HepG2 (cell line): ENCODE data around the gene TTPAL. TPM values are rescaled to one million over a fixed set of nuclear protein-coding genes. Genes with fewer than 3 reads are reported as not detected.

ENCODE experiments used
- ARHGAP35 ChIP-seq: sonication (generic); formaldehyde crosslinking; IDR thresholded peaks from 2 replicates; pipeline ENCODE4 v1.9.0; 2022; ENCODE audit warnings: mild to moderate bottlenecking, inconsistent platforms, moderate library complexity, missing genetic modification reagents, borderline replicate concordance
- GTF3A ChIP-seq: sonication (generic); formaldehyde crosslinking; conservative IDR thresholded peaks from 2 replicates; pipeline ENCODE4 v1.4.0; 2020; ENCODE audit warnings: mild to moderate bottlenecking, missing genetic modification reagents
- MED13 ChIP-seq: sonication (generic); formaldehyde crosslinking; IDR thresholded peaks from 2 replicates; pipeline ENCODE4 v1.5.0; 2020; ENCODE audit warnings: missing genetic modification reagents
- MLLT10 ChIP-seq: sonication (generic); formaldehyde crosslinking; IDR thresholded peaks from 2 replicates; pipeline ENCODE4 v1.4.0; 2020; ENCODE audit warnings: missing genetic modification reagents
- NFYC ChIP-seq: IDR thresholded peaks from 2 replicates; pipeline ENCODE4 v1.6.1; 2016; ENCODE audit warnings: missing genetic modification reagents, missing compliant biosample characterization
- PLRG1 ChIP-seq: fragments of 450-650 bp; conservative IDR thresholded peaks from 2 replicates; pipeline ENCODE4 v1.6.1; 2016
- SRF ChIP-seq: IDR thresholded peaks from 2 replicates; pipeline ENCODE4 v1.6.1; 2011; ENCODE audit warnings: mild to moderate bottlenecking, low read depth, low read length, moderate library complexity
- TBL1XR1 ChIP-seq: fragments of 150-350 bp; IDR thresholded peaks from 2 replicates; pipeline ENCODE4 v1.6.1; 2014; ENCODE audit warnings: borderline replicate concordance, low read length; ENCODE audit not compliant: partially characterized antibody
- ZC3H13 ChIP-seq: sonication (generic); formaldehyde crosslinking; IDR thresholded peaks from 2 replicates; pipeline ENCODE4 v1.8.1; 2023; ENCODE audit warnings: mild to moderate bottlenecking, missing genetic modification reagents, moderate library complexity
- ZNF335 ChIP-seq: sonication (generic); formaldehyde crosslinking; IDR thresholded peaks from 2 replicates; pipeline ENCODE4 v1.4.0; 2020; ENCODE audit warnings: missing genetic modification reagents
- ZNF775 ChIP-seq: sonication (generic); formaldehyde crosslinking; IDR thresholded peaks from 2 replicates; pipeline ENCODE4 v1.4.0; 2020; ENCODE audit warnings: missing genetic modification reagents, mild to moderate bottlenecking, moderate library complexity, borderline replicate concordance
- polyA plus RNA-seq, 8 experiments: library from polyadenylated mRNA; depleted of rRNA in 3 of 8; stranded (reverse) in 7 of 8; unstranded in 1 of 8; fragments of >200 nt; fragmentation: Illumina TruSeq in 4 of 8; extraction: Trizol in 4 of 8; gene quantifications; 2 replicates each; pipeline versions ENCODE4 v1.2.1 to v1.2.3, GENCODE V29; 2011 to 2016; ENCODE audit warnings: low read depth in 4 of 8, missing spikeins in 1 of 8, mixed read lengths in 1 of 8; ENCODE audit not compliant: insufficient read depth in 1 of 8
- total RNA-seq, 5 experiments: library from RNA; depleted of rRNA; stranded (reverse); fragments of >200 nt; fragmentation: Illumina TruSeq; extraction: Trizol; gene quantifications; 2 replicates each; pipeline ENCODE4 v1.2.3, GENCODE V29; 2016; ENCODE audit warnings: low read depth in 1 of 5
- TF ChIP-seq, protein P1 (sequence below): sonication (generic); formaldehyde crosslinking; conservative IDR thresholded peaks from 2 replicates; pipeline ENCODE4 v1.4.0; 2020; ENCODE audit warnings: missing genetic modification reagents
- TF ChIP-seq, protein P2 (sequence below), 2 experiments: fragments of 450-650 bp in 1 of 2; sonication (generic) in 1 of 2; formaldehyde crosslinking; IDR thresholded peaks; 2 replicates each; pipeline versions ENCODE4 v1.5.0 to v1.8.0; 2020 to 2022; ENCODE audit warnings: mild to moderate bottlenecking in 1 of 2, missing genetic modification reagents in 1 of 2
- TF ChIP-seq, protein P3 (sequence below): sonication (generic); formaldehyde crosslinking; IDR thresholded peaks from 2 replicates; pipeline ENCODE4 v1.5.0; 2020; ENCODE audit warnings: mild to moderate bottlenecking, missing genetic modification reagents, moderate library complexity
- TF ChIP-seq, protein P4 (sequence below): sonication (generic); formaldehyde crosslinking; IDR thresholded peaks from 2 replicates; pipeline ENCODE4 v1.5.0; 2020; ENCODE audit warnings: mild to moderate bottlenecking, missing genetic modification reagents, borderline replicate concordance
- TF ChIP-seq, protein P5 (sequence below): IDR thresholded peaks from 2 replicates; pipeline ENCODE4 v1.6.1; 2016; ENCODE audit warnings: low read depth, missing genetic modification reagents, missing compliant biosample characterization

Gene TTPAL
- total and polyA plus RNA-seq, 2 of the 13 experiments (the other 11 are each of a cell fraction or from before 2014, with no cell fraction given), result 4.3 to 18.8 TPM

DNA sequence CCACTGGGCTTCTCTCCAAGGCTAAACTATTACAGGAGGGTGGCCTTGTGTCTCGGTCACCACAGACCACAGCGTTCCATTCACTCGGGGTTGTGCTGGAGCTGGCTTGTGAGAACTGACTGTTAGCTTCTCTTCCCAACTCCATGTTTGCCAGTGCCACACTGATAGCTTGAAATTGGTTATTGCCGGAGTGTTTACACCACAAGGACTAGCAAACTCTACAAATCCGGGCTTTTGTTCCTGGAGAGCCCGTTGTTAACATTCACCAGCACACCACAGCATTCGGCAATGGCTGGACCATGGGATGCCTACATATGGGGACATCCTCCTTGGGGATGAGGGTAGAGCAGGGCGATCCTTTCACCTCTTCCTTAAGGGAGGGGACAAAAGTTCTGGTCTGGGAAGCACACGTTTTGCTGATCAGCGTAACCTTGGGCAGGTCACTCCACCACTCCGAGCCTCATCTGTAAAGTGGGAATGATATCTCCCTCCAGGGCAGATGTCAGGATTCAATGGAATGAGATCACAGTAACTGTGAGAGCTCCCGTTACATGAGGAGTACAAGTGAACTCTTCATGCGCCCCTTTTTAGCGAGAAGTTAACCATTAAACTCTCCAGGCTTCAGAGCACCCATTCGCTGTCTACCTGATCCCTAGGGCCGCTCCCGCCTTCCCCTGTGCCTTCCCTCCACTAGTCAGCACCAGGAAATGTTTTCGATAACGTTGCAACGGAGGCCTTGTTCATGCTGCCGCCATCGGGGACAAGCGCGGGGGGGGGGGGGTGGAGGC lies 41.7 kb upstream of the TTPAL start (continued):
- TF ChIP-seq, protein P1, sequence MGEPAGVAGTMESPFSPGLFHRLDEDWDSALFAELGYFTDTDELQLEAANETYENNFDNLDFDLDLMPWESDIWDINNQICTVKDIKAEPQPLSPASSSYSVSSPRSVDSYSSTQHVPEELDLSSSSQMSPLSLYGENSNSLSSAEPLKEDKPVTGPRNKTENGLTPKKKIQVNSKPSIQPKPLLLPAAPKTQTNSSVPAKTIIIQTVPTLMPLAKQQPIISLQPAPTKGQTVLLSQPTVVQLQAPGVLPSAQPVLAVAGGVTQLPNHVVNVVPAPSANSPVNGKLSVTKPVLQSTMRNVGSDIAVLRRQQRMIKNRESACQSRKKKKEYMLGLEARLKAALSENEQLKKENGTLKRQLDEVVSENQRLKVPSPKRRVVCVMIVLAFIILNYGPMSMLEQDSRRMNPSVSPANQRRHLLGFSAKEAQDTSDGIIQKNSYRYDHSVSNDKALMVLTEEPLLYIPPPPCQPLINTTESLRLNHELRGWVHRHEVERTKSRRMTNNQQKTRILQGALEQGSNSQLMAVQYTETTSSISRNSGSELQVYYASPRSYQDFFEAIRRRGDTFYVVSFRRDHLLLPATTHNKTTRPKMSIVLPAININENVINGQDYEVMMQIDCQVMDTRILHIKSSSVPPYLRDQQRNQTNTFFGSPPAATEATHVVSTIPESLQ (CRISPR knock-in tag), result peak; percentile 94; the same call in 1 of the 2 replicates
- TF ChIP-seq SRF (0 out of 2 replicates have a peak, but pooled peaks have one; percentile 35), MED13 (CRISPR knock-in tag) (no peak), ZC3H13 (CRISPR knock-in tag) (peak; percentile 33; the same call in 1 of the 2 replicates), ZNF335 (CRISPR knock-in tag) (peak; percentile 73), GTF3A (CRISPR knock-in tag) (no peak), ZNF775 (CRISPR knock-in tag) (no peak), MLLT10 (CRISPR knock-in tag) (no peak), PLRG1 (no peak), ARHGAP35 (CRISPR knock-in tag) (peak; percentile 63; the same call in 1 of the 2 replicates), TBL1XR1 (no peak), NFYC (CRISPR knock-in tag) (peak; percentile 44)
- TF ChIP-seq, protein P2, sequence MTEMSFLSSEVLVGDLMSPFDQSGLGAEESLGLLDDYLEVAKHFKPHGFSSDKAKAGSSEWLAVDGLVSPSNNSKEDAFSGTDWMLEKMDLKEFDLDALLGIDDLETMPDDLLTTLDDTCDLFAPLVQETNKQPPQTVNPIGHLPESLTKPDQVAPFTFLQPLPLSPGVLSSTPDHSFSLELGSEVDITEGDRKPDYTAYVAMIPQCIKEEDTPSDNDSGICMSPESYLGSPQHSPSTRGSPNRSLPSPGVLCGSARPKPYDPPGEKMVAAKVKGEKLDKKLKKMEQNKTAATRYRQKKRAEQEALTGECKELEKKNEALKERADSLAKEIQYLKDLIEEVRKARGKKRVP (CRISPR knock-in tag; IDR thresholded peaks at IDR 0.05), result peak in 1 of 2 experiments; percentile 57; a peak in 1 of 4 replicates
- TF ChIP-seq, protein P3, sequence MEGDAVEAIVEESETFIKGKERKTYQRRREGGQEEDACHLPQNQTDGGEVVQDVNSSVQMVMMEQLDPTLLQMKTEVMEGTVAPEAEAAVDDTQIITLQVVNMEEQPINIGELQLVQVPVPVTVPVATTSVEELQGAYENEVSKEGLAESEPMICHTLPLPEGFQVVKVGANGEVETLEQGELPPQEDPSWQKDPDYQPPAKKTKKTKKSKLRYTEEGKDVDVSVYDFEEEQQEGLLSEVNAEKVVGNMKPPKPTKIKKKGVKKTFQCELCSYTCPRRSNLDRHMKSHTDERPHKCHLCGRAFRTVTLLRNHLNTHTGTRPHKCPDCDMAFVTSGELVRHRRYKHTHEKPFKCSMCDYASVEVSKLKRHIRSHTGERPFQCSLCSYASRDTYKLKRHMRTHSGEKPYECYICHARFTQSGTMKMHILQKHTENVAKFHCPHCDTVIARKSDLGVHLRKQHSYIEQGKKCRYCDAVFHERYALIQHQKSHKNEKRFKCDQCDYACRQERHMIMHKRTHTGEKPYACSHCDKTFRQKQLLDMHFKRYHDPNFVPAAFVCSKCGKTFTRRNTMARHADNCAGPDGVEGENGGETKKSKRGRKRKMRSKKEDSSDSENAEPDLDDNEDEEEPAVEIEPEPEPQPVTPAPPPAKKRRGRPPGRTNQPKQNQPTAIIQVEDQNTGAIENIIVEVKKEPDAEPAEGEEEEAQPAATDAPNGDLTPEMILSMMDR (CRISPR knock-in tag), result peak; percentile 13; the same call in 1 of the 2 replicates
- TF ChIP-seq, protein P4, sequence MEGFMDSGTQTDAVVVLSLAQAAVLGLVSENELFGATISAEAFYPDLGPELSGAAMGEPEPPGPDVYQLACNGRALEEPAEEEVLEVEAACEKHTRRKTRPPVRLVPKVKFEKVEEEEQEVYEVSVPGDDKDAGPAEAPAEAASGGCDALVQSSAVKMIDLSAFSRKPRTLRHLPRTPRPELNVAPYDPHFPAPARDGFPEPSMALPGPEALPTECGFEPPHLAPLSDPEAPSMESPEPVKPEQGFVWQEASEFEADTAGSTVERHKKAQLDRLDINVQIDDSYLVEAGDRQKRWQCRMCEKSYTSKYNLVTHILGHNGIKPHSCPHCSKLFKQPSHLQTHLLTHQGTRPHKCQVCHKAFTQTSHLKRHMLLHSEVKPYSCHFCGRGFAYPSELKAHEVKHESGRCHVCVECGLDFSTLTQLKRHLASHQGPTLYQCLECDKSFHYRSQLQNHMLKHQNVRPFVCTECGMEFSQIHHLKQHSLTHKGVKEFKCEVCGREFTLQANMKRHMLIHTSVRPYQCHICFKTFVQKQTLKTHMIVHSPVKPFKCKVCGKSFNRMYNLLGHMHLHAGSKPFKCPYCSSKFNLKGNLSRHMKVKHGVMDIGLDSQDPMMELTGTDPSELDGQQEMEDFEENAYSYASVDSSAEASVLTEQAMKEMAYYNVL, result no peak; the same call in 1 of the 2 replicates
- TF ChIP-seq, protein P5, sequence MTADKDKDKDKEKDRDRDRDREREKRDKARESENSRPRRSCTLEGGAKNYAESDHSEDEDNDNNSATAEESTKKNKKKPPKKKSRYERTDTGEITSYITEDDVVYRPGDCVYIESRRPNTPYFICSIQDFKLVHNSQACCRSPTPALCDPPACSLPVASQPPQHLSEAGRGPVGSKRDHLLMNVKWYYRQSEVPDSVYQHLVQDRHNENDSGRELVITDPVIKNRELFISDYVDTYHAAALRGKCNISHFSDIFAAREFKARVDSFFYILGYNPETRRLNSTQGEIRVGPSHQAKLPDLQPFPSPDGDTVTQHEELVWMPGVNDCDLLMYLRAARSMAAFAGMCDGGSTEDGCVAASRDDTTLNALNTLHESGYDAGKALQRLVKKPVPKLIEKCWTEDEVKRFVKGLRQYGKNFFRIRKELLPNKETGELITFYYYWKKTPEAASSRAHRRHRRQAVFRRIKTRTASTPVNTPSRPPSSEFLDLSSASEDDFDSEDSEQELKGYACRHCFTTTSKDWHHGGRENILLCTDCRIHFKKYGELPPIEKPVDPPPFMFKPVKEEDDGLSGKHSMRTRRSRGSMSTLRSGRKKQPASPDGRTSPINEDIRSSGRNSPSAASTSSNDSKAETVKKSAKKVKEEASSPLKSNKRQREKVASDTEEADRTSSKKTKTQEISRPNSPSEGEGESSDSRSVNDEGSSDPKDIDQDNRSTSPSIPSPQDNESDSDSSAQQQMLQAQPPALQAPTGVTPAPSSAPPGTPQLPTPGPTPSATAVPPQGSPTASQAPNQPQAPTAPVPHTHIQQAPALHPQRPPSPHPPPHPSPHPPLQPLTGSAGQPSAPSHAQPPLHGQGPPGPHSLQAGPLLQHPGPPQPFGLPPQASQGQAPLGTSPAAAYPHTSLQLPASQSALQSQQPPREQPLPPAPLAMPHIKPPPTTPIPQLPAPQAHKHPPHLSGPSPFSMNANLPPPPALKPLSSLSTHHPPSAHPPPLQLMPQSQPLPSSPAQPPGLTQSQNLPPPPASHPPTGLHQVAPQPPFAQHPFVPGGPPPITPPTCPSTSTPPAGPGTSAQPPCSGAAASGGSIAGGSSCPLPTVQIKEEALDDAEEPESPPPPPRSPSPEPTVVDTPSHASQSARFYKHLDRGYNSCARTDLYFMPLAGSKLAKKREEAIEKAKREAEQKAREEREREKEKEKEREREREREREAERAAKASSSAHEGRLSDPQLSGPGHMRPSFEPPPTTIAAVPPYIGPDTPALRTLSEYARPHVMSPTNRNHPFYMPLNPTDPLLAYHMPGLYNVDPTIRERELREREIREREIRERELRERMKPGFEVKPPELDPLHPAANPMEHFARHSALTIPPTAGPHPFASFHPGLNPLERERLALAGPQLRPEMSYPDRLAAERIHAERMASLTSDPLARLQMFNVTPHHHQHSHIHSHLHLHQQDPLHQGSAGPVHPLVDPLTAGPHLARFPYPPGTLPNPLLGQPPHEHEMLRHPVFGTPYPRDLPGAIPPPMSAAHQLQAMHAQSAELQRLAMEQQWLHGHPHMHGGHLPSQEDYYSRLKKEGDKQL (CRISPR knock-in tag), result no peak
